Tongue (tissue), 2 donors: ENCODE data around the gene MAP3K21. TPM values are rescaled to one million over a fixed set of nuclear protein-coding genes. Genes with fewer than 3 reads are reported as not detected.

Experiments used
- DNase-seq: peaks from one replicate; pipeline ENCODE4 v3.0.0-alpha.2; 2015
- total RNA-seq: library from RNA; depleted of rRNA; stranded (reverse); fragments of >200 nt; gene quantifications from one replicate; pipeline ENCODE4 v1.2.3, GENCODE V29; 2014

Gene MAP3K21
- total RNA-seq, 1 donor from 2014 or later, result 1.4 TPM

DNA sequence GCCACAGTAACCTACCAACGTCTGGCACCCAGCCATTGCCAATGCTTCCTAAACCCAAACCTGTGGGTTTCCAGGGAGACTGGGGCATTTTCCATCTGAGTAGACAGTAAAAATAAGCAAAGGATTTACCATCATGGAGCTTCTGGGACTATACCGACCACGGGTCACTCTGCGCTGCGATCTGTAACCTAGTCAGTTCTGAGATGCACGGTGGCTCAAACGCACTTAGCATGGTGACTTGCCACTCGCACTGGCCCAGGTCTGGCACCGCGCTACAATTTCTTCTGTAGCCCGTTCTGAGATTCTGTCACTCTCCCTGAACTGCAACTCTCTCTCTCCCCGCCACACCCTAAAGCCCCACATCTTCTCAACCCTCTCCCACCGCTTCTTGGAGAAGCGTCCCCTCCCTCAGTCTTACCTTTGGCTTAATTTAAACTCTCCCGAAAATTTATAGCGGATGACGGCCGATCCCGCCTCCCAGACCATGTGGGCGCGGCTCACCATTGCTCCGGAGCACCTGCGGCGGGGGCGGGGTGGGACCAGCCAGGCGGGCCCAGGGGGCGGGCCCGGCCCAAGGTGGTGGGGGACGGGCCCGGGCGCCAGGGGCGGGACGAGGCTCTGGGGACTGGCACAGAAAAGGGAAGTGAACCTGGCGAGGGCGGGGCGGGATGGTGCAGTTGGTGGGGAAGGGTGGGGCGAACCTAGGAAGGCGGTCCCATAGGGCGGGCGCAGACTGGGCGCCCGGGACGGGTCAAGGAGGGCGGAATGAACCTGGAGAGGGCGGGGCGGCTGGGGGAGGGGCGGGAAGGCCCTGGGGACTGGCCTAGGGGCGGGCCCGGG lies 493 bp upstream of the MAP3K21 start:
- peak; percentile 63 for DNase-seq

DNA sequence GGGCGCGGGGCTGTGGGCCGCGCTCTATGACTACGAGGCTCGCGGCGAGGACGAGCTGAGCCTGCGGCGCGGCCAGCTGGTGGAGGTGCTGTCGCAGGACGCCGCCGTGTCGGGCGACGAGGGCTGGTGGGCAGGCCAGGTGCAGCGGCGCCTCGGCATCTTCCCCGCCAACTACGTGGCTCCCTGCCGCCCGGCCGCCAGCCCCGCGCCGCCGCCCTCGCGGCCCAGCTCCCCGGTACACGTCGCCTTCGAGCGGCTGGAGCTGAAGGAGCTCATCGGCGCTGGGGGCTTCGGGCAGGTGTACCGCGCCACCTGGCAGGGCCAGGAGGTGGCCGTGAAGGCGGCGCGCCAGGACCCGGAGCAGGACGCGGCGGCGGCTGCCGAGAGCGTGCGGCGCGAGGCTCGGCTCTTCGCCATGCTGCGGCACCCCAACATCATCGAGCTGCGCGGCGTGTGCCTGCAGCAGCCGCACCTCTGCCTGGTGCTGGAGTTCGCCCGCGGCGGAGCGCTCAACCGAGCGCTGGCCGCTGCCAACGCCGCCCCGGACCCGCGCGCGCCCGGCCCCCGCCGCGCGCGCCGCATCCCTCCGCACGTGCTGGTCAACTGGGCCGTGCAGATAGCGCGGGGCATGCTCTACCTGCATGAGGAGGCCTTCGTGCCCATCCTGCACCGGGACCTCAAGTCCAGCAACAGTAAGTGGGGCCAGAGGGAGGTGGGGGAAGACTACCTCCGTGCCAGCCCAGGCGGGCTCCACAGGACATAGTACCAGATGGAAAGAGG lies 808 bp downstream of the MAP3K21 start:
- peak; percentile 5 for DNase-seq

DNA sequence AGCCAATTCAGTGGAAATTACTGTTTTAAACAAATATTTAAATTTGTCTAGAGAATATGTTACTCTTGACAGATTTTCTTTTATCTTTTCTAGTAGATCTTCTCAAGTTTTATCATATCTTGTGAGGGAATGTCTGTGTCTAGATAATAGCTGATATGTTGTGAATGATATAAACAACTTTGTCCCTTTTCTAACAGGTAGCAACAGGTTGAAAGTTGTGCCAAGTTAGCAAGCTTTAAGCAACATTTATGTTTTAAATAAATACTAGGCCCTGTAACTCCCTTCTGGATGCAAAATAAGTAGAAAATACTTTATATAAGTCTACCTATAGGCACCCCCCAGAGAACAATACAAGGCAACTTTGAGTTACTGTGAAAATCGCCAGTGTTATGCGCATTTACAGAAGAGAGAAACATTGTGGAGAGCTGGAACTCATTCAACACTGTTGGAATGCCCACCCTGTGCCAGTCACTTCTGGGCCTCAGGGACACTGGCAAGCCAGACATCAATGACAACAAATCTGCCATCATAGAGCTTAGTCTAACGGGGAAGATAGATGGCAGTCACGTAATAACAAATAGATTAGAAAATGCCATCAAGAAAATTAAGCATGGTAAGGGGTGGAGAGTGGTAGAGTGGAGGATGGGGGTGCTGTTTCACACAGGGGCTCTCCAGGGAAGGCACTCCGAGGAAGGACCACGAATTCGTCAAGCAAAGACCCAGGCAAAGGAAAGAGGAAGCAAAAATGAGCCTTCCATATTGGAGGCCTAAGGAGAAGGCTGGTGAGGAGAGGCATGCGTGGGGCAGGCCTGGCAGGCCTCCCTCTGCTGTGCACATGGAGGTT lies 4.4 kb downstream of the MAP3K21 start:
- DNase-seq, result no peak

DNA sequence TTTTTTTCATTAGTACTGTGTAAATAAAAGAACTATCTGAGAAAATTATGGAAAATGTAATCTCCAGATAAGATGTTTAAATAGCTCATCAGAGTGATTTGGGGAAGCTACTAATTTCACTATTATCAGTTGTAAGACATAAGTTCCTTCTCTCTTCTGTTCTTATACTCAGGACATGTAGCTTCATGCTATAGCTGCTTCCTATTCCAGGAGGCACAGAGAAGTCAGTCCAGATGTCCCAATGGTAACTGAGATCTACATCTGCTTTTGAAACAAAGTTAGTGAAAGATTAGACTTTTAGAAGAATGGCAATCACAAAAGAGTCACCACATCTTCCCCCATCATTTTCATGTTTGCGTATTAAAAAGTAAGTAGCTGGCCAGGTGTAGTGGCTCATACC lies 5.6 kb downstream of the MAP3K21 start:
- DNase-seq, result no peak

DNA sequence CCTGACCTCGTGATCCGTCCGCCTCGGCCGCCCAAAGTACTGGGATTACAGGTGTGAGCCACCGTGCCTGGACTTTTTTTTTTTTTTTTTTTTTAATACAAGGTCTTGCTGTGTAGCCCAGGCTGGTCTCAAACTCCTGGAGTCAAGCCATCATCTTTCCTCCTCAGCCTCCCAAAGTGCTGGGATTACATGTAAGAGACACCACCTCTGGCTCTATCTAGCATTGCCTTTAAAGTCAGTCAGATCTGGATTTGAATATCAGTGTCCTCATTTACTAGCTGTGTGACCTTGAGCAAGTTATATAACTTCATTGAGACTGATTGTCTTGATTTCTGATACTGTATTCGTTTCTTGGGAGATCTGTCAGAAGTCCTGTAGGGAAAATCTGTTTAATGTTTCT lies 6.6 kb downstream of the MAP3K21 start:
- DNase-seq, result no peak

DNA sequence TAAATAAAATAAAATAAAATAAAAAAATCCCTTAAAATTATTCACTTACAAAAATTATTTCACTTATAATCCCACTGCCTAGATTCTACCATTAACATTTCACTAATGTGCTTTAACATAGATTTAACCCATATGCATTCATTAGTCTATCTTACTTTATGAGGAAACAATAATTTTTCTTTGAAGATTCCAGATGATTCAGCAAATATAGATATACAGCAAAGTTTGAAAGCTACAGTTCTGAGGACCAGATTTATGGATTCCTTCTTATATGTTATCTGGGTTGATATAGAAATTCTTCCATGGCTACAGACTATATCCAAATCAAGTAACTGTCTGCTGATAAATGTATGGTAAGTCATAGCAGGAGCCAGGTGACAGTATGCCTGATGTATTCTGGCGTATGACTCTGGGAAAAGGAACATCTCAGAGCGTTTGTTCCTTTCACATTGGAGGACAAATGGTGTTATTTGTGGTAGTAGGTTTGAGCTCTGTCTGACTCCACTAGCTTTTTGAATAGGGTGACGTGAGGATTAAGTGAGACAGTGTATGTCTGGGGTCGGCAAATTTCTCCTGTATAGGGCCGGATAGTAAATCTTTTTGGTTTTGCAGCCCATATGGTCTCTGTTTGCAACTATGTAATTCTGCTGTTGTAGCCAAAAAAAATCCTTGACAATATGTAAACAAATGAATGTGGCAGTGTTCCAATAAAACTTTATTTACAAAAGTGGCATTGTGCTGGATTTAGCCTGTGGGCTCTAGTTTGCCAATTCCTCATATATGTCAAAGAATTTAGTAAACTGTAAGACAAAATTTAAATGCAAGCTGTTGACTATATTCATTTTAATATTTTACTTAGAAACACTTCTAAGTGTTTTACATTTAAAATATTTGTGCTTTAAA lies 9.3 kb downstream of the MAP3K21 start:
- DNase-seq, result no peak

DNA sequence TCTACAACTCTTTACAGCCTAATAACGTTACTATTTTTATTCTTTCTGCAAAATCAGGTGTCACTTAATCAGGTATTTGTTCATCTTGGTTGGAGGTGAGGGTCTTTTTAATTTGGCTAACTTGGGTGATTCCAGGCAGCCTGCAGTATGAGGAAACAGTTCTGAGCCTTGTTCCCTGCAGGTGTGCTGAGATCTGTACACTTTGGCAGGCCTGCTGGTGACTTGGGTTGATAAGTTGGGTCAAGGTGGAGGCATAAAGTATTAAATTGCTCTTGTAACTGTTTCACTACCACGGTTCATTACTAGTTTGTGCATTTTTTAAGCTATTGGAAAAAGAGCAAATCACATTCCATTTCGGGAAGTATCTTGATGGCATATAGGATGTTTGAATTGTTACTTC lies 10.0 kb downstream of the MAP3K21 start:
- DNase-seq, result no peak

DNA sequence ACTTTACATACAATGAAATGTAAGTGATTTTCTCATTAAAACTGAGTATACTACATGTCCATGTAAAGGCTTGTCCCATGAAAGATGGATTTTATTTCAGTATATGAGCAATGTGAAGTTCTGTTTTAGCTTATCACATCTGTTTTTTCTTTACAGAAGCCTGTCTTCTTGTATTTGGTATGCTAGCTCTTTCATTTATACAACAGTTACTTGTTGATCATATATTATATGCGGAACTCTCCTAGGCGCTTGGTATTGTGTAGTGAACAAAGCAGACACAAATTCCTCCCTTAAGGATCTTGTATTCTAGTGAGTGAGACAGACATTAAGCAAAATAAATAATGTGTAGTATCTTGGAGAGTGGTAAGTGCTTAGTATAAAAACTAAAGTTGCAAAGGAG lies 10.6 kb downstream of the MAP3K21 start:
- DNase-seq, result no peak

DNA sequence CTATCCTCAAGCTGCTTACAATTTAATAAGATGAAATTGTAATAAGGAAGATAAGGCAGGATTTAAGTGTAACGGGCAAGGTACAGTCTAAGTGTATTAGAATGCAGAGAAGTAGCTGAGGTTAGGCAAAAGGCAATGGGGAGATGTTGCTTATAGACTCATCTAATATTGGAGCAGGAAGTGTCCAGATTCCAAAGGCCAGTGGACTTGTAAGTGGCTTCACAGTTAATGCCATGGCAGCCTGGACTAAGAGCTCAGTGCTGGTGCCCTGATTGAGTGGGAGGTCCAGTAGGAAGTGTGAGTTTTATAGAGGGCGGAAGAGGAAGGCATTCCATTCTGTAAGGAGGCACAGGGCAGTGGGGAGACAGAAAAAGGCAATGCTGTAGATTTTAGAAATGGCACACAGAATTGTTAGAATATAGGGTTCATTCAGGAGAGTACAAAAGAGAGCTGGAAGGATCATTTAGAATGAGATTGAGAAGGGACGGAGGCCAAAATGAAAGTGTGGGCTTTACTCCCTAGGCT lies 12.6 kb downstream of the MAP3K21 start:
- DNase-seq, result no peak

DNA sequence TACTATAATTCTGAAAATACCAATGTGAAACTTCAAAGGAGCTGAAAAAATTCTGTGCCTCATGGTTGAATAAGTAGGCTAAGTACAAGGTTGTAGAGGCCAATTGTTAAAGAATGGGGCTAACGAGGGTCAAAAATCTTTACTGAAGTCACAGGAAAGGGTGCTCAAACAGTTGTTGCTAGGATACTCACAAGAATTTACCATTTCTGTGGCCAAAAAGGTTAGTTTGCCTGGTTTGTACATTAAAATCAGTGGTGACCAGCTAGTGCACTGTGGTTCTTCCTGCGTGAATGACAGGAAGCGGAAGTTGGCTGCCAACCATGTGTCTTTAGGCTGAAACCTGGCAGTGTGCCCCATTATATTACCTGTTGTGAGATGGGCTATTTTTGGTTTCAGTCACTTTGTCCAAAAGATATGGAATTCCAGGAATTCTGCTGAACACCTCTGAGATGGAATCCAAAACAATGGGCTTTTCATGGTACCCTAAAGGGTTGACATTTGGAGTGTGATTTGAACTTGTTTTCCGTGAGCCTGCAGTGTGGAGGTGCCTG lies 13.5 kb downstream of the MAP3K21 start:
- no peak for DNase-seq

DNA sequence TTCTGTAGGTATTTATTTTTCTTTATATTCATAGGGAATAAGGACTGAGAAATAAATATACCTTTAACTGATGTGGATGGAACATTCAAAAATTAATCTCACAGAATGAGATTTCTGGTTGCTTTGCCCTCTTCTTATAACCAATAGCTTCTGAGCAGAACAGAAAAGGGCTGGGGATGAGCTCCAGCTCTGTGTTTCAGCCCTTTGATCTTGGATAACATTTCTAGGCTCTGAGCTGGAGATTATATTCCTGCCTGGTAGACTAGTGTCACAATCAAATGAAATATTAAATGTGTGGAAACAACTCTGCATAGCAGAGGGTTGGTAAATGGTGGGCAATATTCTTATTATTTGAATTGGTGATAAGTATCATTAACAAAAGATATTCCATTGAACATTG lies 14.6 kb downstream of the MAP3K21 start:
- no peak for DNase-seq

DNA sequence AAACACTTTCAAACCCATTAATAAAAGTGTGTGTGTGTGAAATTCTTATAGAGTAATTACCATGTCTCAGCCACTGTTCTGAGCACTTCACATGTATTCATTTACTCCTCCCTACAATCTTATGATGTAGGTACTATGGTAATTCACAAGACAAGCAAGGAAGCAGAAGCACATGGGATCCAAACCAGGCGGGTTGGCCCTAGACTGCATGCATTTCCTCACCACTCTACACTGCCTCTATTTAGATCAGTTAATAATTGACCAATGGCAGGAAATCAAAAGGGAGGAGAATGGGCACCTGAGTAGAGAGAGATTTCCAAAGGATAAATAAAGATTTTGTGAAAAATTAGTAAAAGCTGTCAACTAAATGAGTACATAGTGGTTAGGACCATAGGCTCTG lies 15.7 kb downstream of the MAP3K21 start:
- DNase-seq, result no peak

DNA sequence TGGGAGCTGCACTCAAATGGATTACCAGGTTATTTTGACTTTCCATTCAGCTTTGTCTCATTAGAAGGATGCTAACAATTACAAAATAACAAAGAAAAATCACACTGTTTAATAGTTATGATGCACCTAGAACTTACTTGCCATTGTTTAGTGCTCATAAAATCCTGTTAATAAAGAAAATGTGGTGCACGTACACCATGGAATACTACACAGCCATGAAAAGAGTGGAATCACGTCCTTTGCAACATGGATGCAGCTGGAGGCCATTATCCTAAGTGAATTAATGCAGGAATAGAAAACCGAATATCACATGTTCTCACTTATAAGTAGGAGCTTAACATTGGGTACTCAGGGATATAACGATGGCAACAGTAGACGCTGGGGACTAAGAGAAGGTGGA lies 19.8 kb downstream of the MAP3K21 start:
- DNase-seq, result no peak

DNA sequence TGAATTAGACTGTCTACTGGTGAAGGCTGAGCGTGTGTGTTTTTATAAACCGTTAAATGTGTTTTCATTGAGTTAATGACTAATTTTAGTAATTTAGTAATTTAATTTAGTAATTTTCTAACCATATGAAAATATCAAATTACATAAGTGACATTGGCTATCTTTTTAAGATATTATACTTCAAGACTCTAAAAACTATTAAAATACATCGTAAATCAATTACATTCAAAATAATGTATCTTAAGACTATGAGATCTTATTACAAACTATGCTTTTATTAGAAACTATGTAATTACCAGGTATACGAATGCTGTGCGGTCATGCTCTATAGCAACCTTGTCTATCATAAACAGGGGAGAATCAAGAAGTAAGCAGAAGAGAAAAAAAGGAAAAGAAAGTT lies 21.6 kb downstream of the MAP3K21 start:
- DNase-seq, result no peak

DNA sequence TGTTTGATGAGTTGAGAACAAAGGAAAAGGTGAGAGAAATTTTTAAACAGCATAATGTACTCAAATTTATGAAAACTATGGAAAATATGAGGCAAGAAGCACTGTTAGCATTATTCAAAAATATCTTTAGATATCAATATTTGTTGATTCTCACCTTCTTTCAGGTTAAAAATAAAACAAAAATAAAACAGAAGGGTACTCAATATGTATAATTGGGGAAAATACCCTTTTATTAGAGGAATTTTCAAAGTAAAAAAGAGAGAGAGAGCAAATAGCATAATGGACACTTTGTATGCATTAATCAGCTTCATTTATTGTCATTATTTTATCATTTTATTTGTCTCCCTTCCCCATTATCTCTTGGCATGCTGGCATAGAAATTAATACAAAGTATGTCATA lies 27.5 kb downstream of the MAP3K21 start:
- DNase-seq, result no peak

DNA sequence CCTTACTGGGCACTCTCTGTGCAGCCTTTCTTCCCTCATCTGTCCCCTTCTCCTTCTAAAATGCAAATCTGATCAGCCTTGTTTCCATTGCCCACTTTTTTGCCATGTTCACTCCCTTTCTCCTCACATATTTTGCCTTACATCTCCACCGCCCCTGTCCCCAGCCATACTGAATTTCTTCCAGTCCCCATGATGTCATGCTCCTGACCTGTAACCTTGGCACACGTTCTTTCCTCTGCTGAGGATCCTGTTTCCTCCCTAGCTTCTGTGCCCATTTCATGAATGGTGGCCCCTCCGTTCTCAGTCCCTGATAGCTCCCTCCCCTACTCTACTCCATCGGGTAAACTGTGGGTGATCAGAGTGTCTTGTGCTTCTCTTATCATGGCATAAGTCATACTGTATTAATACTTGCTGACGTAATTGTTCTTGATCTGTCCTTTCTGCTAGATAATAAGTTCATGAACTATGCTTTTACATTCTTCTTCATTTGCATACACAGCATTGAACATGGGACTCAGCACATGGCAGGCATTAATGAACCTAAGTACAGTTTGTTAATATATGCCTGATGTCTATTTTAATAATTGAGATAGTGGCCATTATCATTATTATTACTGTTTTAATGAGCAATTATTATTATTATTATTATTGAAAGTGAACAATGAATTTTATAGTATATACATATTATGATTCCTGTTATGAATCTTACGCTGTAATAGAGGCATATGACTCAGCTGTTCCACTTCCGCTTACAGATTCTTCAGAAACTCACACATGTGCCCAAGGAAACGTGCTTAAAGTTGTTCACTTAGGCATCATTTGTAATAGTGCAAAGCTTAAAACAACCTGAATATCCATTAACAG lies 28.5 kb downstream of the MAP3K21 start:
- DNase-seq, result no peak

DNA sequence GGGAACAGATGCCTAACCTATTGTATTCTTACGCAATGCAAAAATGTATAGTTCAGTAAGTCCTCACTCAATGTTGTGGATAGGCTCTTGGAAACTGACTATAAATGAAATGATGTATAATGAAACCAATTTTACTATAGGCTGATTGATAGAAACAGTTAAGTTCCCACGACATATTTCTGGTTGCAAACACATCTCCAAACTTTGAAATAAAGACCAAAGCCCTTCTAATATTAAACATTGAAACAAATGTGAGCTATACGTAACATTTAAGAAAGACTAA lies 29.1 kb downstream of the MAP3K21 start:
- no peak for DNase-seq

DNA sequence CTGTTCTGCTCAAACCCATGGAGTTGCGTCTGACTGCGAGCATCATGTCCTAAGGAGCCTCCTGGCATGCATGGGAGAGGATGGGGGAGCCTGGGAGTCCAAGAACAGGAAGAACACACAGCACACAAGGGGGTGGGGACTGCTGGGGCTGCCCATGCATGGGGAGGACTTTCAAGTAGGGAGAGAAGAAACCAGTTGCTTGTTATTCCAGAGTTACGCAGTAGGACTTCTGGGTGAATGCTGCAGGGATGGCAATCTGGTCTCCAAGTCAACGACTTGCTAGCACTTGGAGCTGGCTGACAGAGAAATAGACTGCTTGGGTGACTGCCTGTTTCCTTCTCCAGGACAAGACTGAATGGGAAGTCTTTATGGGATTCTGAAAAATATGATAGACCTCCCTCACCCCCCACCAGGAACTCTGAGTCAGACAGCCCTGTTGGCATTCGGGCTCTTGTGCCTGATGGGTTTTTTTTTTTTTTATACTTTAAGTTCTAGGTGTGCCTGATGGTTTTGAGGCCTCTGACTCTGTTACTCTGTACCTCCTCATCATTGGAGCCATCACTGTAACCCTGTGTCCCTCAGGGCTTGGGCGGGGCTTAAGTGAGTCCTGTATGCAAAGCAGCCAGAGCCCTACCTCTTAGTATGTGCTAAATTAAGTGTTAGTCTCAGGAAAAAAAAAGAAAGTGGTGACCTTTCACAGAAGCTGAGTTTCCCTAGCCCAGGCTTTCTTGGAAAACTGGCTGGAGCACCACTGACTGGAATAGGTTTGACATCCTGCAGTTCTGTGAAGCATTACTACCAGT lies 30.3 kb downstream of the MAP3K21 start:
- no peak for DNase-seq

DNA sequence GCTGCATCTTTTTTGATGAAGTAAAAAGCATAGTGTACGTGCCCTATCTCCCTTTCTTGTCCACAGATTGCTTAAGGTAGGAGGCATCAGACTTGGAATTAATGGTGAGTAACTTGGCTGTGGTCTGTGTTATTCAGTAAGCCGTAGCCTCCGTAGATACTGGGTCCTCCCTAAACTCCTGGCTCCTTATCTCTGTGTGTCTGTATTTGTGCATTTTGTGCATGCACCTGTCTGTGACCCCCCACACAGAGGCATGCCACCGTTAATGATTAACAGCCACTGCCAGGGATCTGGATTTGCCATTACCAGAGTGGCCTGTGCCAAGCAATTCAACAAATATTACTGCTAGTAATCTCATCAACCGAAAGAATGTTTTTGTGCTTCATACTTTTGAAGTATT lies 31.9 kb downstream of the MAP3K21 start:
- no peak for DNase-seq

DNA sequence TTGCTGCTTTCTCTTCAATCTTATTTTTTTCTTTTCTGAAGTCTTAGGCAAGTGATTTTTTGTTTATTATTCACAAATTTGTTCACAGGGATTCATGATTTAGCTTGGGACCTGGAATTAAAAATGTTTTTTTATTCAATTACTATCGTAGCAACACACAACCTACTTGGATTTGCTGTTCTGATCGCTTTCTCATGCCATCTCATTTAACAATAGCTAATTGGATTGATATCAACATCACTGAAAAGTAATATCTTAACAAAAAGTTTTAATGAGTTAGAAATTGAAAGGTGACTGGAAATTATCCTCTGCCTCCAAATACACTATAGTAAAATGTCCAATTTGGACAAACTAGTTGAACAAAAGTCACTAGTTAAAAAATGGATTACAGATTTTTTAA lies 32.4 kb downstream of the MAP3K21 start:
- no peak for DNase-seq
